C4-2B (cell line): ENCODE measurements around the gene TRIB2.
"Not testable (repeated sequence)": the region's sequence is repeated elsewhere in the genome, so short reads cannot be mapped to it uniquely, and the experiment has no call there.

Experiments used
- H3K27ac ChIP-seq: fragments of 450-650 bp; 2 replicates; pipeline ENCODE4 v1.5.1; 2017
- CTCF ChIP-seq: fragments of 450-650 bp; conservative IDR thresholded peaks from 2 replicates; pipeline ENCODE4 v1.5.1; 2017; ENCODE audit warnings: mild to moderate bottlenecking
- ZFX ChIP-seq: fragments of 450-650 bp; IDR thresholded peaks from 2 replicates; pipeline ENCODE4 v1.6.1; 2017

Gene TRIB2

GRCh38 chr2:12678186-12678585, 38.5 kb upstream of the TRIB2 start:
- H3K27ac ChIP-seq, result no peak overlapping the region
- TF ChIP-seq CTCF (no peak), ZFX (no peak)

- H3K27ac ChIP-seq, result no peak overlapping the region
- TF ChIP-seq ZFX (no peak), CTCF (no peak)
Measured at GRCh38 chr2:12679550-12680072, 37.1 kb upstream of the TRIB2 start.

GRCh38 chr2:12680115-12680514, 36.6 kb upstream of the TRIB2 start:
- not testable (repeated sequence) for H3K27ac ChIP-seq

GRCh38 chr2:12682017-12682416, 34.7 kb upstream of the TRIB2 start:
- no peak for TF ChIP-seq ZFX
- no peak for TF ChIP-seq CTCF
- no peak overlapping the region for H3K27ac ChIP-seq

- H3K27ac ChIP-seq, result peak overlapping the region; percentile 23; the same call in 1 of the 2 replicates
- TF ChIP-seq ZFX (no peak), CTCF (no peak)
Measured at GRCh38 chr2:12683457-12684100, 33.2 kb upstream of the TRIB2 start.

GRCh38 chr2:12684471-12684936, 32.2 kb upstream of the TRIB2 start:
- H3K27ac ChIP-seq, result peak overlapping the region; percentile 23; the same call in 1 of the 2 replicates
- TF ChIP-seq ZFX (no peak), CTCF (no peak)

GRCh38 chr2:12685145-12685544, 31.6 kb upstream of the TRIB2 start:
- TF ChIP-seq ZFX (no peak), CTCF (no peak)
- H3K27ac ChIP-seq, result no peak overlapping the region

- TF ChIP-seq CTCF (no peak), ZFX (no peak)
- no peak overlapping the region for H3K27ac ChIP-seq
Measured at GRCh38 chr2:12685956-12686355, 30.8 kb upstream of the TRIB2 start.
